Activated CD4-positive, alpha-beta T cell treated with anti-CD3 and anti-CD28 coated beads for 4 hours (primary cell): ENCODE results near the gene TANGO6.

Experiments used
- DNase-seq, 2 donors: peaks; one replicate each; pipeline ENCODE4 v3.0.0-alpha.2; 2020

TANGO6 gene

GRCh38 chr16:69064764-69065313, 221.5 kb downstream of the TANGO6 start:
- DNase-seq = no peak

DNA sequence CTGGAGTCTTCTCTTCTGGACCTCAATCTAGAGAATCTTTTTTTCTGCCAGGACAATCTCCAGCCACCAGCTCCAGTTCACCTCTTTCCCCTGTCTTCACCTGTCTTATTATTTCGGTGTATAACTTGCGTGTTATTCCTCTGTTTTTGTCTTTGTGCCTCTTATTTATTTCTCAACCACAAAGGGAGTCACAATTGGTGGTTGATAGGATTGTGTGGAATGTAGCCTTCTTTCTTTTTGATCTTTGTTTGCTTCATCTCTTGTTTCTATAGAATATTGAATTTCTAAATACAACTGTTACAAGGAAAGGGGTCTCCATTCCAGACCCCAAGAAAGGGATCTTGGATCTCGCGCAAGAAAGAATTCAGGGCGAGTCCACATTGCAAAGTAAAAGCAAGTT, 226.2 kb downstream of the TANGO6 start:
- no peak for DNase-seq

DNA sequence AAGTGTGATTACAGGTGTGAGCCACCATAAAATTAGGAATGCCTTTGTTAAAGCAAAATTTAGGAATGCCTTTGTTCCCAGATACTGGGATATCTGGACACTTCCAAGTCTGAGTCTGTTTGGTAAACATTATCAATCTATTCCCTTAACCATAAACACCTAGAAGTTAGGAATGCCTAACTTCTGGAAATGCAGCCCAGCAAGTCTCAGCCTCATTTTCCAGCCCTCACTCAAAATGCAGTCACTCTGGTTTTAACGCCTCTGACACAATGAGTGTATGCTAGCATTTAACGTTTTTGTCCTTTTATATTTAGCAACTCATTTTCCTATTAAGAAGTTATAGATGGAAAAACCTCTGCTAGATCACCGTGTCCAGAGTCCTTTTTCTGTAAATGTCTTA, 227.7 kb downstream of the TANGO6 start:
- DNase-seq = no peak

DNA sequence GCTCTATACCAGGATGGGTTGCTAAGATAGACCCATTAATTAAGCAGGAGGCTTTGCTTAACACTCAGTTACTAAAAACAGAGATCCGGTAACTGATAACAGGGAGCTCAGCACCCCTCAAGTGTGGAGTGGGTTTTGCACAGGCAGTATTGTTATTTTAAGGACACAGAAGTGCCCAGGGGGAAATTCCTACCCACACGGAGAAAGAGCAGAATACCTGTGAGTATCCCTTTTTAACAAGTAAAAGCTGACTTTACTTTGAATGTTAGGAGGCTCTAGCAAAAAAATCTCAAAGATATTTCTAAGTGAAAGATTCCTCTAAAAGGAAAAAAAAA, 229.3 kb downstream of the TANGO6 start:
- no peak for DNase-seq

GRCh38 chr16:69073181-69073702, 229.9 kb downstream of the TANGO6 start:
- no peak for DNase-seq

DNA sequence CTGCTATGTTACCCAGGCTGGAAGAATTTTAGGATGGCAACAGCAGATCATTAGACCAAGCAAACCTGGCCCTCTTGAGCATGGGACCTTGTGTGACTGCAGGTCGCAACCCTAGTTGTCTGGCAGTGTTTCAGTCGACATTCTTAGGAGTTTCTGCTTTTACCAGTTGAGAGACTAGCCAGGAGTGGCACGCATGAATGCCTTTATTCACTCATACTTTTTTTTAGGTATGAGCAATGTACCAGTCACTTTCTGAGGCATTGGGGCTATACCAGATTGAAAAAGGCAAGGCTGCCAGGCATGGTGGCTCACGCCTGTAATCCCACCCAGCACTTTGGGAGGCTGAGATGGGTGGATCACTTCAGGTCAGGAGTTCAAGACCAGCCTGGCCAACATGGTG, 233.9 kb downstream of the TANGO6 start:
- no peak for DNase-seq

- no peak for DNase-seq
Observed at GRCh38 chr16:69078073-69078472, 234.7 kb downstream of the TANGO6 start.

DNA sequence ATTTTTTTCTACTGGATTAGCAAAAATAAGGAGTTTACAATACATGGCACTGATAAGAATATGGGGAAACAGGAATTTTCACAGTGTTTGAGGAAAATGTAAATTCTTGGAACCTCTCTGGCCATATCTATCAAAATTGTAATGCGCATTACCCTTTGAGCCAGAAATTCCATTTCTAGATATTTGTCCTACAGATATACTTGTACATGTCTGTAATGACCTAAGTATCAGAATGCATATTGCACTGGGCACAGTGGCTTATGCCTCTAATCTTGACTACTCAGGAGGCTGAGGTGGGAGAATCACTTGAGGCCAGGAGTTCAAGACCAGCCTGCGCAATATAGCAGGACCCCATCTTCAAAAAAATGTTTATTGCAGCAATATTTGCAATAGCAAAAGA, 236.4 kb downstream of the TANGO6 start:
- no peak for DNase-seq

GRCh38 chr16:69083306-69083941, 240.1 kb downstream of the TANGO6 start:
- DNase-seq = no peak

GRCh38 chr16:69084289-69084688, 241.0 kb downstream of the TANGO6 start:
- DNase-seq = no peak

GRCh38 chr16:69085032-69085695, 241.8 kb downstream of the TANGO6 start:
- DNase-seq = no peak

DNA sequence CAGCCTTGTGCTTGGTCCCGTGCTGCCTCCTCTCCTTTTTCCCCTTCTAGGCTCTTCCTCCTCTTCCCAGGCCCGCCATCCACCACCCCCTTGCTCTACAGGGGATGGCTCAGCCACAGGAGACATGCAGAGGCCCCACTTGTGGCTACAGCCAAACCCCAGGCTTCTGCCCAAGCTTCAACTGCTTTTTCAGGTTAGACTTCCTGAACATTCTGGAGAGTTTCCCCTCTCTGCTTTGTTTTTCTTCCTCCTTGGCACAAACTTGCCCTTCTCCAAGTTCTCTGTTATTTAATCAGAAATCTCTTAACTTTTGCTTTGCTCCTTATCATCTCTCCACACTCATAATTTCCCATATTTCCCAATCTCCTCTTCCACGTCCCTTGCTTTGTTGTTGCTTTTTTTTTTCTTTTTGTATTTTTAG, 243.8 kb downstream of the TANGO6 start:
- DNase-seq = no peak

DNA sequence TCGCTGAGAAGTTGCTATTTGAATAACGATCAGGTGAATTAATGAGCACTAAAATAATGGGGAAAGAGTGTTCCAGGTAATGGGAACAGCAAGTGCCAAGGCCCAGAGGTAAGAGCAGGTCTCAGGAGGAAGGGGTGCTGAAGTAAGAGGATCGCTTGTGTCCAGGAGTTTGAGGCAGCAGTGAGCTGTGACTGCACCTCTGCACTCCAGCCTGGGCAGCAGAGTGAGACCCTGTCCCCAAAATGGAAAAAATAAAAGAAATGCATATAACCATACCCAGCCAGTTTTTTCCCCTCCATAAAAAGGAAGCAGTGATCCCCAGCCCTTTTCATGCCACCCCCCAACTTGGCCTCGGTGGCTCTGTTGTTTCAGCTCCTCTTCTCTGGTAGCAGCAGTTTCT, 245.4 kb downstream of the TANGO6 start:
- DNase-seq = no peak

DNA sequence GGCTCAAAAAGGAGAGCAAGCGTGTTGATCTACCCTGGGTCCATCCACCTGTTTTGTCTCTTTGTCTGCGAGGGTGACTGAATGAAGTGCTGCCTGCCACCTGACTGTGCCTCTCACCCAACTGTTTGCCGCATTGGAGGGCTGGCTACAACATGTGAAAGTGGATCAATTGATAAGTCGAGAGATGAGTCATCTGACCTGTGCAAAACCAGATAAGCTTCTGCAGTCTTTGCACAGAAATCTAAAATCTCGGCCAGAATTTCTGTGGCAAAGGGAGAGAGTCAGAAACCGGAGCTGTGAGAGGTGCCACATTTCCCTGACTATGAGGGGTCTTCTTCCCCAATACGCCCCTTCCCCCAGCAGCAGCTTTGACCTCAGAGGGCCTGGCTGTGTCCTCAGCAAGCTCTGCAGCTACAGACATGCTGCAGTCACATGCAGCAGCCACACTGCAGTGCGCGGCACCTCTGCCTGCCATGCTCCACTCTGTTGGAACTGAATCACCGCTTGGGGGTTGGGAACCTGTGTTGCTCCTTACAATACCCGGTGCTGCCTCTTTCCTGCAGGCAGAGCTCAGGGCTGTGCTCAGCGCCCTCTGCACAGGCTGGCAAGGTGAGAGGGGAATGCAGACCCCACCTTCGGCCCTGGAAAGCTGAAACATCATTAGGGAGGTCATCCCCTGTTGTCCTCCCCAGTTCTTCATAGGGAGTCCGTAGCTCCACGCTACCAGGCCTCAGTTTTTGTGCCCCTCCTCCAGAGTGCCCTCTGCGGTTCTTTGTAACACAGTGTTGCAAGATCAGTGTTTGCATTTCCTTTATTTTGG, 246.0 kb downstream of the TANGO6 start:
- DNase-seq = no peak

DNA sequence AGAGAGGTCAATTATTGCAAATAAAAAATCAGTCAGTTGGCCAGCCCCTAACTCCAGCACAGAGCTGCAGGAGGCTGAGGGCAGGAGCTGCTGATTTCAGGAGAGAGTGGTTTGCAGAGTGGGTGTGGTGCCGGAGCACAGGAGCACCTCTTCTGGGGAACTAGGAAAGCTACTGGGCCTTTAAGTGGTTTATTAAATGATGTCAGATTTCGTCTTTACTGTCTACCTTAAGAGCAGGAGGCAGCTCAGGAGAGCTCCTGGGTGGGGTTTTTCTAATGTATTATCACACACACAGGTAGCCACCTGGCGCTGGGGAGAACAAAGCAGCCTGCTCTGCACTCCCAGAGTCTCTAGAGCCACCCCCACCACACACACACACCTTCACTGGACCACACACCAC, 250.6 kb downstream of the TANGO6 start:
- no peak for DNase-seq

DNA sequence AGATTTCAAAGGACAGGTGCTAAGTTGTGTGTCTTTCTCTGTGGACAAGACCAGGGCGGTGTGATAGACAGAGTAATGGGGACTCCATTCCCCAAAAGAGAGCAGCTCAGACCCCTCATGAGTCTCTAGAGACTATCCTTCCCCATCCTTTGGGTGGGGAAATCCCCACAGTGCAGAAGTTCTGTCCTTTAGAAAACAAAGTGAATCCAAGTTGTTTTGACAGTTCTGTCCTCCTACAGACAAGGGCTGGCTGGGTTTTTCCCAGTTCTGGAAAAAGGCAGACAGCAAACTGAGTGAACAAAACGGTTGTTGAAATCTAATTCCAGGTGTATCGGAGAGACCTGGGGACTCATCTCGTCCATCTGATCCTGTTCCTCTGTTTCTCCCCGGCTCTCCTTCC, 251.2 kb downstream of the TANGO6 start:
- DNase-seq = no peak

DNA sequence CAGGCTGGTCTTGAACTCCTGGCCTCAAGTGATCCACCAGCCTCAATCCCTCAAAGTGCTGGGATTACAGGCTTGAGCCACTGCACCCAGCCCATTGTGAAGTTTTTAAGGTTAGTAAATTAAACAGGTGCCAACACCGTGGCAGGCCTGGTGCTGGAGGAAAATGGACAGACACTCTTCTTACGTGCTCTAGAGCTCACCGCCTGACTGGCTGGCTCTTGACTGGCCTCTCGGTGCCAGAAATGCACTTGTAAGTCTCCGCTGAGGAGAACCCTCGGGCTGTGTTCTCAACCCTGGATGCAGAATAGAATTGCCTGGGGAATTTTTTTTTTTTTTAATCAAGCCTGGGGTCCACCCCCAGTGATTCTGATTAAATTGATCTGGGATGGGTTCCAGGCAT, 251.9 kb downstream of the TANGO6 start:
- no peak for DNase-seq

- no peak for DNase-seq
Observed at GRCh38 chr16:69100071-69100691, 256.9 kb downstream of the TANGO6 start.

- peak in 1 of 2 donors; percentile 20 for DNase-seq
Observed at GRCh38 chr16:69105501-69106361, 262.4 kb downstream of the TANGO6 start, which contains the start of gene HAS3. Gene HAS3, plus strand, starts transcription at chr16:69105653. Its CDS starts 3,743 bp downstream, at chr16:69109396.

- DNase-seq = no peak
Observed at GRCh38 chr16:69106491-69107315, 263.4 kb downstream of the TANGO6 start.
